ENCODE measurements around the gene SCN2B. TPM values are rescaled to one million over a fixed set of nuclear protein-coding genes. Genes with fewer than 3 reads are reported as not detected.

Gene SCN2B
- total RNA-seq, 2 experiments from 2014 or later = 0.06 to 0.10 TPM

Small RNA genes within 50 kb of the gene (small RNA-seq; reads per million reads assigned to genes)
- gene HSPE1P18 = not detected

Other genes starting within 250 kb of the SCN2B start
- 0.33 and 0.79 TPM in 2 replicates for gene TMPRSS13, start 247.2 kb downstream of the SCN2B start, total RNA-seq (2014; rRNA removed; shearing (Covaris generic))
- 0.85 and 1.1 TPM in 2 replicates for gene TMPRSS13, start 247.2 kb downstream of the SCN2B start, total RNA-seq (2022)
- 8.2 and 15.7 TPM in 2 replicates for gene IL10RA, start 190.2 kb downstream of the SCN2B start, total RNA-seq (2014; rRNA removed; shearing (Covaris generic))
- gene IL10RA, start 190.2 kb downstream of the SCN2B start, total RNA-seq (2022) = 18.3 and 25.2 TPM in 2 replicates
- 0.03 TPM in 1 of 2 replicates, not detected in the other for gene TMPRSS4, start 99.6 kb downstream of the SCN2B start, total RNA-seq (2014; rRNA removed; shearing (Covaris generic))
- not detected in 2 replicates for gene TMPRSS4, start 99.6 kb downstream of the SCN2B start, total RNA-seq (2022)
- 0.06 and 0.08 TPM in 2 replicates for gene SMIM35, start 89.7 kb downstream of the SCN2B start, total RNA-seq (2014; rRNA removed; shearing (Covaris generic))
- gene SMIM35, start 89.7 kb downstream of the SCN2B start, total RNA-seq (2022) = 0.67 and 0.90 TPM in 2 replicates
- gene SCN4B, start 23.8 kb downstream of the SCN2B start, total RNA-seq (2014; rRNA removed; shearing (Covaris generic)) = not detected in 2 replicates
- gene SCN4B, start 23.8 kb downstream of the SCN2B start, total RNA-seq (2022) = not detected in 2 replicates
- gene JAML, start 48.4 kb upstream of the SCN2B start, total RNA-seq (2014; rRNA removed; shearing (Covaris generic)) = 0.73 and 1.4 TPM in 2 replicates
- 0.63 and 0.74 TPM in 2 replicates for gene JAML, start 48.4 kb upstream of the SCN2B start, total RNA-seq (2022)
- 1.9 and 2.2 TPM in 2 replicates for gene MPZL3, start 75.7 kb upstream of the SCN2B start, total RNA-seq (2014; rRNA removed; shearing (Covaris generic))
- gene MPZL3, start 75.7 kb upstream of the SCN2B start, total RNA-seq (2022) = 5.8 and 6.9 TPM in 2 replicates
- not detected in 2 replicates for gene MPZL2, start 87.7 kb upstream of the SCN2B start, total RNA-seq (2014; rRNA removed; shearing (Covaris generic))
- not detected in 2 replicates for gene MPZL2, start 87.7 kb upstream of the SCN2B start, total RNA-seq (2022)
- gene CD3E, start 128.1 kb upstream of the SCN2B start, total RNA-seq (2014; rRNA removed; shearing (Covaris generic)) = not detected in 2 replicates
- 1.7 and 2.0 TPM in 2 replicates for gene CD3E, start 128.1 kb upstream of the SCN2B start, total RNA-seq (2022)
- not detected in 2 replicates for gene CD3D, start 166.1 kb upstream of the SCN2B start, total RNA-seq (2014; rRNA removed; shearing (Covaris generic))
- gene CD3D, start 166.1 kb upstream of the SCN2B start, total RNA-seq (2022) = not detected in 2 replicates
- not detected in 2 replicates for gene CD3G, start 167.7 kb upstream of the SCN2B start, total RNA-seq (2014; rRNA removed; shearing (Covaris generic))
- gene CD3G, start 167.7 kb upstream of the SCN2B start, total RNA-seq (2022) = not detected in 2 replicates
- 24.1 and 28.0 TPM in 2 replicates for gene UBE4A, start 183.0 kb upstream of the SCN2B start, total RNA-seq (2014; rRNA removed; shearing (Covaris generic))
- 37.7 and 38.4 TPM in 2 replicates for gene UBE4A, start 183.0 kb upstream of the SCN2B start, total RNA-seq (2022)
- 212 and 222 TPM in 2 replicates for gene ATP5MG, start 225.0 kb upstream of the SCN2B start, total RNA-seq (2014; rRNA removed; shearing (Covaris generic))
- gene ATP5MG, start 225.0 kb upstream of the SCN2B start, total RNA-seq (2022) = 266 and 294 TPM in 2 replicates